NCI-H510A treated with DMSO at 0.1 percent for 48 hours (cell line): ENCODE results near the gene CEP250.
"Not testable (repeated sequence)": the region's sequence is repeated elsewhere in the genome, so short reads cannot be mapped to it uniquely, and the experiment has no call there.

Source experiments
- DNase-seq: peaks from one replicate; lab custom pipeline; 2025; lab: John Stamatoyannopoulos, UW

CEP250 gene

GRCh38 chr20:35457539-35457938 lies 2.1 kb downstream of the CEP250 start:
- DNase-seq: not testable (repeated sequence)

- DNase-seq: no peak
These were observed 3.0 kb downstream of the CEP250 start for GRCh38 chr20:35458388-35458787.

GRCh38 chr20:35461620-35462019 lies 6.2 kb downstream of the CEP250 start:
- DNase-seq: peak; percentile 63

GRCh38 chr20:35462351-35462750 lies 7.0 kb downstream of the CEP250 start:
- peak; percentile 87 for DNase-seq

- DNase-seq: peak; percentile 88
These were observed 8.3 kb downstream of the CEP250 start for GRCh38 chr20:35463455-35464300.

GRCh38 chr20:35465976-35466375 lies 10.6 kb downstream of the CEP250 start:
- DNase-seq: no peak

- DNase-seq: no peak
These were observed 11.5 kb downstream of the CEP250 start for GRCh38 chr20:35466856-35467255.

- no peak for DNase-seq
These were observed 12.2 kb downstream of the CEP250 start for GRCh38 chr20:35467339-35468224.

- DNase-seq: no peak
These were observed 13.4 kb downstream of the CEP250 start for GRCh38 chr20:35468671-35469334.

- no peak for DNase-seq
These were observed 16.8 kb downstream of the CEP250 start for GRCh38 chr20:35472209-35472608.

- no peak for DNase-seq
These were observed 18.3 kb downstream of the CEP250 start for GRCh38 chr20:35473684-35474083.

GRCh38 chr20:35474303-35474871 lies 19.0 kb downstream of the CEP250 start:
- no peak for DNase-seq

GRCh38 chr20:35476288-35476687 lies 20.9 kb downstream of the CEP250 start:
- DNase-seq: no peak

GRCh38 chr20:35478804-35479472 lies 23.5 kb downstream of the CEP250 start:
- DNase-seq: no peak

- no peak for DNase-seq
These were observed 24.4 kb downstream of the CEP250 start for GRCh38 chr20:35479798-35480197.

- no peak for DNase-seq
These were observed 32.1 kb downstream of the CEP250 start for GRCh38 chr20:35487479-35487878.

GRCh38 chr20:35489717-35490116 lies 34.3 kb downstream of the CEP250 start:
- DNase-seq: no peak

- no peak for DNase-seq
These were observed 35.4 kb downstream of the CEP250 start for GRCh38 chr20:35490736-35491181.

- DNase-seq: no peak
These were observed 36.4 kb downstream of the CEP250 start for GRCh38 chr20:35491823-35492222.

GRCh38 chr20:35492352-35492751 lies 37.0 kb downstream of the CEP250 start:
- no peak for DNase-seq

- DNase-seq: no peak
These were observed 41.1 kb downstream of the CEP250 start for GRCh38 chr20:35496481-35496880.
